ENCODE measurements around the gene PAPPA2.
"Not testable (repeated sequence)": the region's sequence is repeated elsewhere in the genome, so short reads cannot be mapped to it uniquely, and the experiment has no call there.

PAPPA2 gene

GRCh38 chr1:176692988-176693696 lies 230.2 kb downstream of the PAPPA2 start:
- no peak for DNase-seq (ENCODE audit: low read depth in 2 of 2)

DNA sequence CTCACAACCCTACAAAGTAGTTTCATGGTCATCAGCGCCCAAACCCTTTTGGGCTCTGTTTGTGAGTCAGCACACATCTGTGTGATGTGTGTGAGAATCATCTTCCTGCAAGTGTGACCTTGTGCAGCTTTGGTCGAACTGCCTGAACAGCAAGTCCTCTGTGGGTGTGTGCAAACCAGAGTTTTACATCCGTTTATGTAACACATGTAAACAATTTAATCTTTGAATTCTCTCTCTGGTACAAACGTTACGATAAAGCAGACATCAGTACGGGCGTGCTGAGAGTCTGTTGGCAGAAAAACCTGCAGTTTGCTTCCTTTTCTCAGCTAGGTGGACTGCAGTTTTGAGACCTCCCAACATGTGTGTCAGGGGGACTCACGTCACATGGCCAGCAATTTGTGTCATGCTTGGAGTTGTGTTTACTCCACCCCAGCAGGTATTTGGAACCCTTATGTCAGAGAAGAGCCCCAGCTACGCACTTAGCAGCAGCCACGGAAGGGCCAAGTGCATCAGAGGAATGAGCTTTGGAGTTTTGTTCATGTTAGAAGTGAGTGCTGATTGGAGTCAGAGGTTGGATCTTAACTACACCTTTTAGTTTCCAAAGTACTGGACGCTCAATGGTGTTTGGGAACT lies 230.8 kb downstream of the PAPPA2 start:
- DNase-seq (ENCODE audit: low read depth in 2 of 2), result no peak

GRCh38 chr1:176694713-176695112 lies 231.7 kb downstream of the PAPPA2 start:
- DNase-seq (ENCODE audit: low read depth in 2 of 2), result no peak

DNA sequence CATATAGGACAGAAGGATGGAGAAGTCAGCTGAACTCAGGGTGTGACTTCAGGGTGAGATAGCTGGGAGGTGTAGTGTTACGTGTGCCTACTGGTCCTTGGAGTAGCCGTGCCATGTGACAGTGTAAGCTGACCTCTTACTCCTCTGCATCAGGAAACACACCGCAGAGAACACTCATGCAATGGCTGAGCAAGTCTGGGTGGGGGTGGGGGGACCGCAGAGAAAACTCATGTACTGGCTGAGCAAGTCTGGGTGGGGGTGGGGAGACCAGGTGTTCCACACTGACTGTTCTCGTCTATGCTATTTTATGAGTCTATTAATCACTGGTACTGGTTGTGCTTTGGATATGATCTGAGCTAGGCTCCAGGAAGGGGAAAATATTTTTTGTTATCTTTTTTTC lies 233.1 kb downstream of the PAPPA2 start:
- no peak for DNase-seq (ENCODE audit: low read depth in 2 of 2)

DNA sequence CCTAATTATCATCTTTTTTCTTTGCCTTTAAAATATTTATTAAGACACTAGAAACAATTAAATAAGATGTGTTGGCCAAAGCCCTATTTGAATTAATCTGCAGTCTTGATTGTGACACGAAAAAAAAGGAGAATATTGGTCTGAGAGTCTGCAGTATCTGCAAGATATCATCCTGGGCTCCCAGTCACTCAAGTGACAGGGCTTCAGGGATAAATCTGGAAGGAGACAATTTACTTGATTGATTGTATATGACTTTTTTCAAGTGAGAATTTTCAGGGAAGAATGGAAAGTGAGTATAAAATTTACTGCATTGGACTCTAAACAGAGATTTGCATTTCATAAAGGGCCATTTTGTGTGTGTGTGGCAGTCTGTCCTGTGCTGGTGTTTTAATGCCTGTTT lies 233.7 kb downstream of the PAPPA2 start:
- DNase-seq (ENCODE audit: low read depth in 2 of 2), result no peak

DNA sequence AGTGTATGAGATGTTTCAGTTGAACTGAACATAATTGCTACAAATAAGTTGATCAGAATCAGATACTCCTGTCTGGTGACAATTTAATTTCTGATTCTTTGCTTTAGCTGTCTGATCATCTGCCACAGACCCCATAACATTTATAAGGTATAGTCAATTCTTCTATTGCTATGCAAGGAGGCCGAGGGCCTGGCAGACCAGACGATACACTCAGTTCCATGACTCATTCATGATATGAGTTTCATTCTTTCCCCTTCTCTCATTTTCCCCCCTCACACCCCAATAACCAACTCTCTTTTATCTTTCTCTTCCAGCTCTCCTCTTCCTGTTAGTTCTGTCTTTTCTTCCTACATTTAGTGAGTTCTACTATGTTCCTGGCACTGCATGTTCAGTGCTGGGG lies 236.8 kb downstream of the PAPPA2 start:
- DNase-seq (ENCODE audit: low read depth in 2 of 2), result no peak

- DNase-seq (ENCODE audit: low read depth in 2 of 2), result no peak
Measured at GRCh38 chr1:176701151-176701866, 238.3 kb downstream of the PAPPA2 start.

DNA sequence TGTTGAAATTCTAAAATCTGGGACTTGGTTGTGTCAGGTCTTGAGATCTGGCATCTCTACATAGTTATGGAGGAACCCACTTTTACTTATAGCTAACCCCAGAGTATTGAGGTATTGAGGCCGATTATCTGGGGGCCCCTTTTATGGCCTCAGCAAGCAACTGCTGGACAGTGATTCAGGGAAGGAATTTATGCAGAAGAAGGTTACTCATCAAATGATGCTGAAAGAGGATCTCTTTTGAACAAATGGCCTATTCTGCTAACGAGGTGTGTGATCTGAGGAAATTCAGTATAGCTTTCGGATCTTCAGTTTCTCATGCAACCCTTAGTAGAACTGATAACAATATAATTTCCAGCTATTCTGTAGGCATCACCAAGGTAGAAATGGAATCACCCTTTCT lies 239.9 kb downstream of the PAPPA2 start:
- DNase-seq (ENCODE audit: low read depth in 2 of 2), result no peak

GRCh38 chr1:176705585-176705984 lies 242.6 kb downstream of the PAPPA2 start:
- DNase-seq (ENCODE audit: low read depth in 2 of 2), result no peak

DNA sequence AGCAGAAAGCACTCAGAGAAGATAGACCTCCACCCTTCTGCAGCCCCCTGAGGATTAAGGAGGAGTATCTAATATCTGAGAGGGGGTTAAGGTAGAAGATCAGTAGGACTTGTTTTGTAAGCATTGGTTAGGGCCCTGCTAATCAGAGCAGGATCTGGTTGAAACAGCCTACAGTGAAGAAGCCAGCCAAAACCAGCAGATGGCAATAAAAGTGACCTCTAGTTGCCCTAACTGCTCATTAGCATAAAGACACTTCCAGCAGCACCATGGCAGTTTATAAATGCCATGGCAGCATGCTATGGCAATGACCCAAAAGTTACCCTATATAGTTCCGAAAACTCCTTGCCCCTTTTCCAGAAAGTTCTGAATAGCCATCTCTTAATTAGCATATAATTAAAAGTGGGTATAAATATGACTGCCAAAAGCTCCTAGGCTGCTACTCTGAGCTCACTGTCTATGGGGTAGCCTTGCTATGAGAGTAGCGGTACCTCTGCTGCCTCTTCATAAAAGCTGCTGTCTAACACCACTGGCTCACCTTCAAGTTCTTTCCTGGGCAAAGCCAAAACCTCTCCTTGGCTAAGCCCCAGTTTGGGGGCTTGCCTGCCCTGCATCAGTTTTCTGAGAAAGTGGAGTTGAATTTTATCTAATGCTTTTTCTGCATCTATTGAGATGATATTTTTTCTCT lies 254.2 kb downstream of the PAPPA2 start:
- no peak for DNase-seq (ENCODE audit: low read depth in 2 of 2)

GRCh38 chr1:176719447-176719846 lies 256.5 kb downstream of the PAPPA2 start:
- DNase-seq (ENCODE audit: low read depth in 2 of 2), result no peak

DNA sequence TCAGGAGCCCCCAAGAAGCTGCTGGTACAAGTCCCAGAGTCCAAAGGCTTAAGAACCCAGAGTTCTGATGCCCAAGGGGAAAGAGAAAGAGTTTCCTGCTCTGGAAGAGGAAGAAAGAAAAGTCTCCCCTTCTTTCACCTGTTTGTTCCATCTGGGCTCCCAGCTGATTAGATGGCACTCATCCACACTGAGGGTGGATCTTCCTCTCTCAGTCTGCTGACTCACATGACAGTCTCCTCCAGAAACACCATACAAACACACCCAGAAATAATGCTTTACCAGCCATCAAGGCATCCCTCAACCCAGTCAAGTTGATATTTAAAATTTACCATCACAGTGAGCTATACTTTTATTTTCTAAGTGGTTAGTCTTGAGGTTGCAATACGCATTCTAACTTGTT lies 257.9 kb downstream of the PAPPA2 start:
- DNase-seq (ENCODE audit: low read depth in 2 of 2), result no peak

DNA sequence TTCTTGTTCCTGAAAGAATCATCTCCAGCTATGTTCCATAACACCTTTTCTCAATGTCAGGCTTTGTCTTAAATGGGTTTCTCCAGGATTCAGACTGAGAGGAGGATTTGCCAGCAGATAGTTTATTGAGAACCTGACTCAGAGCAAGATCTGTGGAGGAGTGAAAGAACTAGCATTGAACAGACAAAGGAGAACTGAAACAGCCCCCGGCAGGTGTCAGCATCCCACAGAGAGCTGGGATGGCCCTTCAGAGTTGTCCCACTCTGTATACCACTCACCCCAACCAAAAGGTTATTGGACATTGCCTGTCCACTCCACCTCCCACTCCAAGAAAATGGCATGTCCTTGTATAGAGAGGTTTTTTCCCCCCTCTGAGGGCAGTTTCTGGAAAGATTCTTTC lies 270.7 kb downstream of the PAPPA2 start:
- no peak for DNase-seq (ENCODE audit: low read depth in 2 of 2)

DNA sequence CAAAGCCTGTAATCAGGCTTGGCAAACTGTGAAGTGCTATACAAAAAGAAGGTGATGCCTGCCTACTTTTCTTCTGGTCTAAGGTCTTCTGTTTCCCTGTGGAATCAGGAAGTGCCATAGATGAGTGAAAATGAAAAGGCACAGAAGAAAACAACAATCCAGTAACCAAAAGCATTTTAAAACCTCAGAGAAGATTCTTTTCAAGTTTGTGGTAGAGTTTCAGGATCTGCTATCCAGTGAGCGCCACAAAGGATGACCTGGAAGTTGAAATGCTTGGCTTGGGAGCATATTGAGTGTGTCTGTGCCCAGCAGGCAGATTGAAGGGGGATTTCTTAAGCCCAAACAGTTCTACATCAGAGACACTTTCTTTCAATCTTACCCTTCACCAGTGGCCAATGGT lies 272.2 kb downstream of the PAPPA2 start:
- DNase-seq (ENCODE audit: low read depth in 2 of 2), result no peak

- DNase-seq (ENCODE audit: low read depth in 2 of 2), result no peak
Measured at GRCh38 chr1:176736015-176736414, 273.0 kb downstream of the PAPPA2 start.

GRCh38 chr1:176741181-176741580 lies 278.2 kb downstream of the PAPPA2 start:
- DNase-seq (ENCODE audit: low read depth in 2 of 2), result no peak

- DNase-seq (ENCODE audit: low read depth in 2 of 2), result no peak
Measured at GRCh38 chr1:176742322-176742721, 279.3 kb downstream of the PAPPA2 start.

- no peak for DNase-seq (ENCODE audit: low read depth in 2 of 2)
Measured at GRCh38 chr1:176744142-176744541, 281.2 kb downstream of the PAPPA2 start.

GRCh38 chr1:176745945-176746344 lies 283.0 kb downstream of the PAPPA2 start:
- DNase-seq (ENCODE audit: low read depth in 2 of 2), result no peak

GRCh38 chr1:176752505-176752904 lies 289.5 kb downstream of the PAPPA2 start:
- DNase-seq (ENCODE audit: low read depth in 2 of 2), result no peak

DNA sequence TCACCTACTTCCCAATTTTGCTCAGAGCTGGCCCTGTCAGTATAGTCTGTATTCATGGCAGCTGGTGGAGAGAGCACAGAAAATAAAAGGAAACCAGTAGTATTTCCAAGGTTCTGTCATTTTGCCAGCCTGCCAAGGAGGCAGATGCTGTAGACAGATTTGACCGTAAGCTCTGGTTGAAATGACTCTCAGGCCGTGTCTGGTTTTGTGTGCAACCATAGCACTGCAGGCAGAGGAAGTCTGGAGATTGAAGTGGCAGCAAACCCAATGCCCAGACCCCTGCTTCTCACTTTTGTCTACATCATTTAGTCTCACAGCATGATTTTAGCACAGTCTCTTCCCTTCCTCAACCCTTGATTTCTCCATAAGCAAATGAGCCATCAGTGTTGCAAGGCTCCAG lies 291.7 kb downstream of the PAPPA2 start:
- DNase-seq (ENCODE audit: low read depth in 2 of 2), result no peak

GRCh38 chr1:176756817-176757216 lies 293.8 kb downstream of the PAPPA2 start:
- not testable (repeated sequence) for DNase-seq (ENCODE audit: low read depth in 2 of 2)
